Fibroblast of villous mesenchyme (primary cell): Measurements from ENCODE around the gene LGI4. TPM values are rescaled to one million over a fixed set of nuclear protein-coding genes. Genes with fewer than 3 reads are reported as not detected.

ENCODE experiments used
- DNase-seq: peaks from one replicate; pipeline ENCODE4 v3.0.0-alpha.2; 2010; ENCODE audit warnings: low read depth
- H3K4me3 ChIP-seq: 2 replicates; pipeline ENCODE4 v1.5.1; 2011; ENCODE audit warnings: low read depth, mild to moderate bottlenecking, low read length
- CTCF ChIP-seq: IDR thresholded peaks from 2 replicates; pipeline ENCODE4 v1.5.1; 2012; ENCODE audit warnings: low read depth, mild to moderate bottlenecking, low read length; ENCODE audit not compliant: insufficient read depth
- total RNA-seq: library from RNA; depleted of rRNA; stranded (reverse); fragments of >200 nt; gene quantifications from 2 replicates; pipeline ENCODE4 v1.2.3, GENCODE V29; 2012

The LGI4 gene
- total RNA-seq, 1 donor, result not detected

GRCh38 chr19:35118268-35119020 is 16.4 kb downstream of the LGI4 start:
- no peak for DNase-seq
- no peak for TF ChIP-seq CTCF
- H3K4me3 ChIP-seq, result no peak overlapping the region

GRCh38 chr19:35117799-35118198 is 17.1 kb downstream of the LGI4 start:
- no peak for TF ChIP-seq CTCF

GRCh38 chr19:35117116-35117515 is 17.7 kb downstream of the LGI4 start:
- TF ChIP-seq CTCF, result no peak
- no peak overlapping the region for H3K4me3 ChIP-seq
- DNase-seq, result no peak

More at GRCh38 chr19:35117799-35118198, 17.1 kb downstream of the LGI4 start:
- no peak for DNase-seq
- no peak overlapping the region for H3K4me3 ChIP-seq

GRCh38 chr19:35116072-35116801 is 18.6 kb downstream of the LGI4 start:
- DNase-seq, result no peak
- no peak overlapping the region for H3K4me3 ChIP-seq
- no peak for TF ChIP-seq CTCF

- DNase-seq, result no peak
- peak within 1 kb of the TSS; percentile 32 for H3K4me3 ChIP-seq
Measured at GRCh38 chr19:35115177-35115951, 19.5 kb downstream of the LGI4 start, which contains the start of gene FXYD3. TSS of gene FXYD3 (plus strand) at chr19:35115823. CDS start at chr19:35119377, 3,554 bp downstream.

More at GRCh38 chr19:35115177-35115951, 19.5 kb downstream of the LGI4 start, which contains the start of gene FXYD3:
- TF ChIP-seq CTCF, result no peak
